H1 (cell line): Measurements from ENCODE around the gene BRD1. TPM values are rescaled to one million over a fixed set of nuclear protein-coding genes. Genes with fewer than 3 reads are reported as not detected.

Experiments used
- CTCF ChIA-PET: fragments of 300-600 bp; sonication (Branson Sonifier 250); formaldehyde crosslinking; loops from one replicate; lab custom pipeline; 2021; ENCODE audit not compliant: partially characterized antibody; lab: Charles Lee
- POLR2A ChIA-PET: fragments of 300-600 bp; sonication (Branson Sonifier 250); formaldehyde crosslinking; loops from one replicate; lab custom pipeline; 2021; ENCODE audit warnings: inconsistent platforms; ENCODE audit not compliant: partially characterized antibody; lab: Charles Lee
- DNase-seq, 2 experiments: peaks; one replicate each; pipeline versions ENCODE4 v3.0.0 to v3.0.0-alpha.2; 2010 to 2022; ENCODE audit warnings: low spot score in 2 of 2, low read depth in 1 of 2, mixed read lengths in 1 of 2
- FAIRE-seq: peaks from 2 replicates; lab custom pipeline; 2011; peaks lifted over from hg19 to GRCh38; lab: Jason Lieb, UNC
- H2AFZ ChIP-seq: 2 replicates; pipeline ENCODE4 v1.8.1; 2012; ENCODE audit warnings: low read length, inconsistent platforms
- H2AK5ac ChIP-seq: 2 replicates; pipeline ENCODE4 v1.6.1; 2013; ENCODE audit warnings: low read depth, low read length
- H2BK120ac ChIP-seq: replicated peaks from 2 replicates; pipeline ENCODE3; 2013; ENCODE audit warnings: low read depth, low read length, inconsistent platforms
- H2BK12ac ChIP-seq: 2 replicates; pipeline ENCODE4 v1.6.1; 2013; ENCODE audit warnings: low read depth, low read length
- H2BK15ac ChIP-seq: 2 replicates; pipeline ENCODE4 v1.6.1; 2013; ENCODE audit warnings: low read length
- H2BK20ac ChIP-seq: 2 replicates; pipeline ENCODE4 v1.6.1; 2013; ENCODE audit warnings: low read length
- H2BK5ac ChIP-seq: 2 replicates; pipeline ENCODE4 v1.6.1; 2013; ENCODE audit warnings: low read depth, low read length
- H3K14ac ChIP-seq: 2 replicates; pipeline ENCODE4 v1.6.1; 2013; ENCODE audit warnings: inconsistent platforms; ENCODE audit not compliant: insufficient read length
- H3K18ac ChIP-seq: 2 replicates; pipeline ENCODE4 v1.6.1; 2013; ENCODE audit warnings: low read length; ENCODE audit errors: extremely low read depth
- H3K23ac ChIP-seq: 2 replicates; pipeline ENCODE4 v1.6.1; 2013; ENCODE audit warnings: inconsistent platforms; ENCODE audit not compliant: insufficient read length
- H3K23me2 ChIP-seq: 2 replicates; pipeline ENCODE4 v1.6.1; 2013; ENCODE audit warnings: low read depth, low read length
- H3K27ac ChIP-seq: 2 replicates; pipeline ENCODE4 v1.6.1; 2011; ENCODE audit warnings: low read depth, low read length, inconsistent platforms
- H3K27me3 ChIP-seq, 4 experiments: replicated peaks in 1 of 4; 1 replicate in 1 of 4; 2 replicates in 3 of 4; pipeline versions ENCODE4 v1.6.1 to v1.8.1; 2011 to 2013; ENCODE audit warnings: low read length in 3 of 4, mild to moderate bottlenecking in 3 of 4, inconsistent platforms in 2 of 4, mixed read lengths in 2 of 4, moderate library complexity in 1 of 4; ENCODE audit not compliant: control insufficient read depth in 3 of 4, insufficient read depth in 3 of 4; ENCODE audit errors: extremely low read depth in 1 of 4
- H3K36me3 ChIP-seq, 4 experiments: 2 replicates each; pipeline versions ENCODE4 v1.6.1 to v1.8.1; 2011 to 2013; ENCODE audit warnings: mild to moderate bottlenecking in 4 of 4, low read length in 3 of 4, moderate library complexity in 2 of 4, control low read depth in 1 of 4, inconsistent platforms in 1 of 4; ENCODE audit not compliant: insufficient read depth in 4 of 4, control insufficient read depth in 2 of 4
- H3K4ac ChIP-seq: replicated peaks from 2 replicates; pipeline ENCODE3; 2013; ENCODE audit warnings: low read length, low read depth, mixed read lengths, inconsistent platforms; ENCODE audit not compliant: insufficient read length
- H3K4me1 ChIP-seq, 4 experiments: replicated peaks in 1 of 4; 1 replicate in 1 of 4; 2 replicates in 3 of 4; pipeline versions ENCODE4 v1.6.1 to v1.8.1; 2011 to 2013; ENCODE audit warnings: low read length in 3 of 4, inconsistent platforms in 2 of 4, mixed read lengths in 1 of 4; ENCODE audit not compliant: insufficient read depth in 4 of 4, control insufficient read depth in 3 of 4
- H3K4me2 ChIP-seq, 2 experiments: 2 replicates each; pipeline versions ENCODE4 v1.6.1 to v1.8.1; 2011 to 2013; ENCODE audit warnings: low read depth in 2 of 2, low read length in 2 of 2, control low read depth in 1 of 2, inconsistent platforms in 1 of 2, mild to moderate bottlenecking in 1 of 2; ENCODE audit not compliant: insufficient read depth in 1 of 2
- H3K4me3 ChIP-seq, 4 experiments: fragments of 200-600, 300-600 bp in 1 of 4; sonication (generic), shearing (Covaris generic), sonication (Bioruptor Twin) in 1 of 4; 2 replicates each; pipeline versions ENCODE4 v1.5.1 to v1.8.1; 2011 to 2016; ENCODE audit warnings: low read length in 4 of 4, low read depth in 3 of 4, control low read depth in 2 of 4, inconsistent platforms in 2 of 4, mild to moderate bottlenecking in 2 of 4, mixed read lengths in 1 of 4, moderate library complexity in 1 of 4; ENCODE audit not compliant: insufficient read depth in 2 of 4; ENCODE audit errors: extremely low read depth in 1 of 4
- H3K56ac ChIP-seq: replicated peaks from 2 replicates; pipeline ENCODE3; 2013; ENCODE audit warnings: low read depth, mild to moderate bottlenecking, mixed read lengths, low read length, inconsistent platforms; ENCODE audit not compliant: insufficient read length
- H3K79me1 ChIP-seq: 2 replicates; pipeline ENCODE4 v1.6.1; 2013; ENCODE audit warnings: low read depth, low read length, control low read depth
- H3K79me2 ChIP-seq, 2 experiments: 2 replicates each; pipeline versions ENCODE4 v1.6.1 to v1.8.1; 2012 to 2013; ENCODE audit warnings: low read length in 2 of 2, mild to moderate bottlenecking in 2 of 2, inconsistent platforms in 1 of 2; ENCODE audit not compliant: insufficient read depth in 2 of 2, control insufficient read depth in 1 of 2
- H3K9ac ChIP-seq, 4 experiments: replicated peaks in 1 of 4; 1 replicate in 1 of 4; 2 replicates in 3 of 4; pipeline versions ENCODE4 v1.6.1 to v1.8.1; 2011 to 2013; ENCODE audit warnings: low read depth in 3 of 4, low read length in 3 of 4, control low read depth in 2 of 4, mild to moderate bottlenecking in 2 of 4, moderate library complexity in 2 of 4, inconsistent platforms in 1 of 4; ENCODE audit errors: extremely low read depth in 1 of 4
- H3K9me3 ChIP-seq, 2 experiments: 2 replicates each; pipeline versions ENCODE4 v1.6.1 to v1.8.1; 2012 to 2013; ENCODE audit warnings: mild to moderate bottlenecking in 2 of 2, moderate library complexity in 2 of 2, control low read depth in 1 of 2, inconsistent platforms in 1 of 2, low read depth in 1 of 2, low read length in 1 of 2, mixed read lengths in 1 of 2; ENCODE audit not compliant: insufficient read depth in 2 of 2
- H4K20me1 ChIP-seq, 2 experiments: replicated peaks in 1 of 2; 2 replicates each; pipeline versions ENCODE3 to v1.8.1; 2011 to 2013; ENCODE audit warnings: inconsistent platforms in 2 of 2, low read length in 2 of 2, mild to moderate bottlenecking in 1 of 2; ENCODE audit not compliant: insufficient read depth in 2 of 2, control insufficient read depth in 1 of 2
- H4K5ac ChIP-seq: 2 replicates; pipeline ENCODE4 v1.6.1; 2013; ENCODE audit warnings: low read length, low read depth, mixed read lengths, inconsistent platforms; ENCODE audit not compliant: insufficient read length
- H4K8ac ChIP-seq: 2 replicates; pipeline ENCODE4 v1.8.0; 2013; ENCODE audit warnings: mild to moderate bottlenecking, moderate library complexity, low read length, inconsistent platforms; ENCODE audit not compliant: insufficient read depth; ENCODE audit errors: extremely low read depth
- H4K91ac ChIP-seq: replicated peaks from 2 replicates; pipeline ENCODE3; 2013; ENCODE audit warnings: low read length, mixed read lengths, inconsistent platforms; ENCODE audit not compliant: insufficient read length
- CTCF ChIP-seq, 3 experiments: IDR thresholded peaks; 1 replicate in 2 of 3; 2 replicates in 1 of 3; pipeline versions ENCODE4 v1.5.1 to v1.6.1; 2011; ENCODE audit warnings: low read length in 3 of 3, mild to moderate bottlenecking in 3 of 3, inconsistent platforms in 2 of 3, low read depth in 1 of 3, moderate library complexity in 1 of 3; ENCODE audit not compliant: insufficient read depth in 1 of 3; ENCODE audit errors: control extremely low read depth in 1 of 3
- MAFK ChIP-seq: IDR thresholded peaks from 2 replicates; pipeline ENCODE4 v1.6.1; 2012; ENCODE audit warnings: low read depth, mild to moderate bottlenecking, improper control_type of control experiment, low read length
- NRF1 ChIP-seq: IDR thresholded peaks from 2 replicates; pipeline ENCODE4 v1.6.1; 2011; ENCODE audit warnings: mild to moderate bottlenecking, low read depth, low read length, improper control_type of control experiment
- RXRA ChIP-seq: IDR thresholded peaks from 2 replicates; pipeline ENCODE4 v1.6.1; 2011; ENCODE audit warnings: low read depth, mild to moderate bottlenecking, low read length, moderate library complexity; ENCODE audit not compliant: insufficient read depth
- SP4 ChIP-seq: IDR thresholded peaks from 2 replicates; pipeline ENCODE4 v1.6.1; 2012; ENCODE audit warnings: low read length, inconsistent platforms
- WGBS, 2 experiments: shearing (Covaris generic) in 1 of 2; methylation state at CpG; one replicate each; pipeline versions ENCODE4 v1.1.6 to v1.1.7; 2013 to 2015; ENCODE audit warnings: low lambda C conversion rate in 2 of 2, mixed read lengths in 2 of 2, inconsistent platforms in 1 of 2, low coverage in 1 of 2, missing lambda C conversion rate in 1 of 2; ENCODE audit not compliant: insufficient replicate concordance in 2 of 2, insufficient coverage in 1 of 2, insufficient read length in 1 of 2; ENCODE audit errors: extremely low coverage in 1 of 2, missing lambda C conversion rate in 1 of 2; 5-methylcytosine and 5-hydroxymethylcytosine counted together
- polyA plus RNA-seq, 7 experiments: library from polyadenylated mRNA; depleted of rRNA in 3 of 7; stranded (reverse) in 5 of 7; unstranded in 2 of 7; fragments of >200 nt in 5 of 7; fragments of 200-250 nt in 2 of 7; gene quantifications; 1 replicate in 5 of 7; 2 replicates in 1 of 7; 4 replicates in 1 of 7; pipeline versions ENCODE4 v1.2.1 to v1.2.3, GENCODE V29; 2011 to 2013; ENCODE audit warnings: missing spikeins in 2 of 7, mixed read lengths in 2 of 7
- total RNA-seq: library from RNA; stranded (reverse); fragmentation: NEBNext Ultra II Directional; extraction: Animal tissue kit (Norgen Biotek cat#: 25700); gene quantifications from 2 replicates; pipeline ENCODE4 v1.2.1, GENCODE V29; 2021

The BRD1 gene
- total and polyA plus RNA-seq, 2 of the 8 experiments (the other 6 are each of a cell fraction or from before 2014, with no cell fraction given): 6.8 to 34.0 TPM

GRCh38 chr22:49793296-49793695 is 34.4 kb downstream of the BRD1 start:
- Histone ChIP-seq H3K9me3 (no peaks in the 10 kb centered on the region), H2BK20ac (no peak overlapping the region), H2AK5ac (no peak overlapping the region), H3K27me3 (no peaks in the 10 kb centered on the region), H4K8ac (no peak overlapping the region), H2BK12ac (no peak overlapping the region), H3K4me1 (peaks cover 0 to 4% (median 2%) of the 10 kb centered on the region in 4 experiments; a peak in 2 of 7 replicates), H3K23ac (no peak overlapping the region), H3K4ac (no peak overlapping the region), H3K79me2 (peaks cover 0 to 55% of the 10 kb centered on the region in 2 experiments; a peak in 2 of 4 replicates), H3K79me1 (peaks cover 12% of the 10 kb centered on the region), H3K23me2 (no peaks in the 10 kb centered on the region), H3K9ac (no peak overlapping the region), H3K4me2 (no peak overlapping the region), H2BK15ac (no peak overlapping the region), H3K27ac (no peak overlapping the region), H4K20me1 (peaks cover 30 to 35% of the 10 kb centered on the region in 2 experiments), H3K14ac (no peak overlapping the region), H3K36me3 (peaks cover 17 to 58% (median 45%) of the 10 kb centered on the region in 4 experiments; a peak in 7 of 8 replicates), H4K91ac (no peak overlapping the region), H3K4me3 (no peak overlapping the region), H2BK5ac (no peak overlapping the region), H2BK120ac (no peak overlapping the region), H3K18ac (no peak overlapping the region), H4K5ac (no peak overlapping the region), H2AFZ (no peak overlapping the region), H3K56ac (no peak overlapping the region)
- 96% methylated on average over 10 of the region's 10 CpGs; no CpG with 5 or more reads in 1 of the 2 experiments for WGBS, 2 experiments
- POLR2A ChIA-PET: no interaction called here
- CTCF ChIA-PET: no interaction called here
- FAIRE-seq: no peak
- DNase-seq: no peak
- TF ChIP-seq NRF1 (no peak), RXRA (no peak), MAFK (no peak), SP4 (no peak), CTCF (IDR thresholded peaks at IDR 0.05; ENCODE audit: control extremely low read depth in 1 of 3, insufficient read depth in 1 of 3, low read depth in 1 of 3, low read length in 3 of 3) (no peak)
